Astrocyte (in vitro differentiated cells and primary cell): ENCODE results near the gene DOK7. TPM values are rescaled to one million over a fixed set of nuclear protein-coding genes. Genes with fewer than 3 reads are reported as not detected.

Source experiments
- DNase-seq: peaks from one replicate; pipeline ENCODE4 v3.0.0-alpha.2; 2010; ENCODE audit warnings: low read depth
- FAIRE-seq: peaks from 2 replicates; lab custom pipeline; 2011; peaks lifted over from hg19 to GRCh38; lab: Jason Lieb, UNC
- H2AFZ ChIP-seq: 2 replicates; pipeline ENCODE4 v1.6.0; 2012; ENCODE audit warnings: low read depth, low read length, inconsistent platforms
- H3K27ac ChIP-seq: 2 replicates; pipeline ENCODE4 v1.5.1; 2011; ENCODE audit warnings: low read depth, low read length, inconsistent platforms
- H3K27me3 ChIP-seq: 2 replicates; pipeline ENCODE4 v1.6.0; 2011; ENCODE audit warnings: low read length, inconsistent platforms; ENCODE audit not compliant: insufficient read depth
- H3K36me3 ChIP-seq: 2 replicates; pipeline ENCODE4 v1.5.1; 2011; ENCODE audit warnings: low read length, inconsistent platforms; ENCODE audit not compliant: insufficient read depth
- H3K4me1 ChIP-seq: 2 replicates; pipeline ENCODE4 v1.5.1; 2011; ENCODE audit warnings: low read length, inconsistent platforms; ENCODE audit not compliant: insufficient read depth
- H3K4me2 ChIP-seq: 2 replicates; pipeline ENCODE4 v1.6.0; 2012; ENCODE audit warnings: low read length, inconsistent platforms
- H3K4me3 ChIP-seq: 2 replicates; pipeline ENCODE4 v1.5.1; 2011; ENCODE audit warnings: low read depth, mild to moderate bottlenecking, low read length, inconsistent platforms; ENCODE audit not compliant: insufficient read depth
- H3K79me2 ChIP-seq: 2 replicates; pipeline ENCODE4 v1.6.0; 2012; ENCODE audit warnings: mild to moderate bottlenecking, low read length, inconsistent platforms; ENCODE audit not compliant: insufficient read depth
- H3K9ac ChIP-seq: 2 replicates; pipeline ENCODE4 v1.6.0; 2012; ENCODE audit warnings: mild to moderate bottlenecking, low read length, inconsistent platforms
- H3K9me3 ChIP-seq: 2 replicates; pipeline ENCODE4 v1.5.1; 2012; ENCODE audit warnings: low read depth, mild to moderate bottlenecking, low read length, inconsistent platforms; ENCODE audit not compliant: insufficient read depth
- H4K20me1 ChIP-seq: 2 replicates; pipeline ENCODE4 v1.6.0; 2012; ENCODE audit warnings: low read length, inconsistent platforms; ENCODE audit not compliant: insufficient read depth
- H3K27ac Mint-ChIP-seq: one replicate; pipeline ENCODE4 v1.8.0; 2021; ENCODE audit warnings: mild to moderate bottlenecking, mixed read lengths; ENCODE audit not compliant: unreplicated experiment
- H3K27me3 Mint-ChIP-seq: one replicate; pipeline ENCODE4 v1.8.0; 2021; ENCODE audit warnings: low read depth, mixed read lengths; ENCODE audit not compliant: unreplicated experiment
- H3K36me3 Mint-ChIP-seq: one replicate; pipeline ENCODE4 v1.8.0; 2021; ENCODE audit warnings: low read depth, mixed read lengths; ENCODE audit not compliant: unreplicated experiment
- H3K4me1 Mint-ChIP-seq: one replicate; pipeline ENCODE4 v1.8.0; 2021; ENCODE audit warnings: low read depth, mixed read lengths; ENCODE audit not compliant: unreplicated experiment
- H3K4me3 Mint-ChIP-seq: one replicate; pipeline ENCODE4 v1.8.0; 2021; ENCODE audit warnings: mild to moderate bottlenecking, moderate library complexity, mixed read lengths; ENCODE audit not compliant: unreplicated experiment
- H3K9me3 Mint-ChIP-seq: one replicate; pipeline ENCODE4 v1.8.0; 2021; ENCODE audit warnings: mild to moderate bottlenecking, mixed read lengths; ENCODE audit not compliant: unreplicated experiment
- CTCF ChIP-seq: IDR thresholded peaks from 2 replicates; pipeline ENCODE4 v1.5.1; 2011; ENCODE audit warnings: low read depth, mild to moderate bottlenecking, inconsistent platforms, low read length, moderate library complexity; ENCODE audit not compliant: insufficient read depth
- EZH2 ChIP-seq: IDR thresholded peaks from 2 replicates; pipeline ENCODE4 v1.6.1; 2012; ENCODE audit warnings: mild to moderate bottlenecking, low read length, inconsistent platforms; ENCODE audit not compliant: insufficient read depth
- total RNA-seq: library from RNA; stranded (reverse); gene quantifications from 2 replicates; pipeline ENCODE4 v1.2.1, GENCODE V29; 2021

DOK7 gene
- total RNA-seq, 1 donor from 2014 or later: not detected

- TF ChIP-seq CTCF: no peak
- TF ChIP-seq EZH2: no peak
- H3K4me3 Mint-ChIP-seq: no peak overlapping the region
- H3K36me3 Mint-ChIP-seq: no peaks in the 10 kb centered on the region
These were observed 19.3 kb upstream of the DOK7 start for GRCh38 chr4:3443750-3444309.

GRCh38 chr4:3444351-3445110 lies 18.6 kb upstream of the DOK7 start:
- TF ChIP-seq EZH2: no peak
- no peak for TF ChIP-seq CTCF
- Mint-ChIP-seq H3K27me3 (peaks cover 4% of the 10 kb centered on the region), H3K36me3 (no peaks in the 10 kb centered on the region), H3K27ac (no peak overlapping the region), H3K9me3 (no peaks in the 10 kb centered on the region), H3K4me3 (no peak overlapping the region), H3K4me1 (no peaks in the 10 kb centered on the region)
- Histone ChIP-seq H3K36me3 (no peaks in the 10 kb centered on the region), H4K20me1 (no peaks in the 10 kb centered on the region), H3K4me3 (no peak overlapping the region), H3K9me3 (no peaks in the 10 kb centered on the region), H3K4me2 (no peak overlapping the region), H3K79me2 (no peaks in the 10 kb centered on the region), H3K27ac (no peak overlapping the region), H2AFZ (no peak overlapping the region), H3K4me1 (no peaks in the 10 kb centered on the region), H3K9ac (no peak overlapping the region), H3K27me3 (no peaks in the 10 kb centered on the region)
- DNase-seq: no peak
- FAIRE-seq: no peak

More at GRCh38 chr4:3443750-3444309, 19.3 kb upstream of the DOK7 start:
- Histone ChIP-seq H3K4me1 (no peaks in the 10 kb centered on the region), H3K9me3 (no peaks in the 10 kb centered on the region), H3K9ac (no peak overlapping the region), H3K27me3 (no peaks in the 10 kb centered on the region), H2AFZ (no peak overlapping the region), H3K27ac (no peak overlapping the region), H4K20me1 (no peaks in the 10 kb centered on the region), H3K36me3 (no peaks in the 10 kb centered on the region), H3K4me2 (no peak overlapping the region), H3K4me3 (no peak overlapping the region), H3K79me2 (no peaks in the 10 kb centered on the region)
- Mint-ChIP-seq H3K27me3 (peaks cover 4% of the 10 kb centered on the region), H3K27ac (no peak overlapping the region), H3K4me1 (no peaks in the 10 kb centered on the region), H3K9me3 (no peaks in the 10 kb centered on the region)
- DNase-seq (no peak), FAIRE-seq (no peak)
